Activated CD8-positive, alpha-beta memory T cell treated with anti-CD3 and anti-CD28 coated beads, Interleukin-2, amount 50 U/mL, for 4 hours (primary cell): ENCODE data around the gene SEZ6.
A peak's percentile ranks its signal among the peaks of the same experiment; 100 is the strongest.

Experiments used
- DNase-seq: peaks from one replicate; pipeline ENCODE4 v3.0.0-alpha.2; 2020

The SEZ6 gene, protein sequence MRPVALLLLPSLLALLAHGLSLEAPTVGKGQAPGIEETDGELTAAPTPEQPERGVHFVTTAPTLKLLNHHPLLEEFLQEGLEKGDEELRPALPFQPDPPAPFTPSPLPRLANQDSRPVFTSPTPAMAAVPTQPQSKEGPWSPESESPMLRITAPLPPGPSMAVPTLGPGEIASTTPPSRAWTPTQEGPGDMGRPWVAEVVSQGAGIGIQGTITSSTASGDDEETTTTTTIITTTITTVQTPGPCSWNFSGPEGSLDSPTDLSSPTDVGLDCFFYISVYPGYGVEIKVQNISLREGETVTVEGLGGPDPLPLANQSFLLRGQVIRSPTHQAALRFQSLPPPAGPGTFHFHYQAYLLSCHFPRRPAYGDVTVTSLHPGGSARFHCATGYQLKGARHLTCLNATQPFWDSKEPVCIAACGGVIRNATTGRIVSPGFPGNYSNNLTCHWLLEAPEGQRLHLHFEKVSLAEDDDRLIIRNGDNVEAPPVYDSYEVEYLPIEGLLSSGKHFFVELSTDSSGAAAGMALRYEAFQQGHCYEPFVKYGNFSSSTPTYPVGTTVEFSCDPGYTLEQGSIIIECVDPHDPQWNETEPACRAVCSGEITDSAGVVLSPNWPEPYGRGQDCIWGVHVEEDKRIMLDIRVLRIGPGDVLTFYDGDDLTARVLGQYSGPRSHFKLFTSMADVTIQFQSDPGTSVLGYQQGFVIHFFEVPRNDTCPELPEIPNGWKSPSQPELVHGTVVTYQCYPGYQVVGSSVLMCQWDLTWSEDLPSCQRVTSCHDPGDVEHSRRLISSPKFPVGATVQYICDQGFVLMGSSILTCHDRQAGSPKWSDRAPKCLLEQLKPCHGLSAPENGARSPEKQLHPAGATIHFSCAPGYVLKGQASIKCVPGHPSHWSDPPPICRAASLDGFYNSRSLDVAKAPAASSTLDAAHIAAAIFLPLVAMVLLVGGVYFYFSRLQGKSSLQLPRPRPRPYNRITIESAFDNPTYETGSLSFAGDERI

GRCh38 chr17:29005936-29006511 is at the start of gene SEZ6:
Gene SEZ6, minus strand, starts transcription at chr17:29006033. Its CDS starts 164 bp downstream, at chr17:29005869.
- DNase-seq = peak; percentile 62

GRCh38 chr17:29054835-29055234 is 49.0 kb upstream of the SEZ6 start:
- DNase-seq = no peak

GRCh38 chr17:29051731-29052130 is 45.9 kb upstream of the SEZ6 start:
- DNase-seq = no peak

DNA sequence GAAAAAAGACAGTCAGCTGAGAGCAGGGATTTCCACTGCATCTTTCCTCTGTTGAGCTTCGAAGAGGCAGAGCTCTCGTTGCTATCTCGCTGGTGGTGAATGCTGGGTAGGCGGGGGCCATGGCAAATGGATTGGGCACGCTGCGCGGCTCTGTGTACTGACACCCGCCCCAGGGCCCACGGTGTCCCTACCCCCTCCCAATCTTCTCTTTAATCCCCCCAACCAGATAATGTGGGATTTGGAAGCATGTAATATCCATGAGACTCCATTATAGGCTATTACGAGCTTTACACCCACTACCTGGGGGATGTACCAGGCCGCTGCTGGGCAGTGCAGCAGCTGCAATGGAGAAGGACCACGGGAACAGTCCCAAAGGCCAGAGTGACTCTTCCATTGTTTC is 45.4 kb upstream of the SEZ6 start:
- no peak for DNase-seq

DNA sequence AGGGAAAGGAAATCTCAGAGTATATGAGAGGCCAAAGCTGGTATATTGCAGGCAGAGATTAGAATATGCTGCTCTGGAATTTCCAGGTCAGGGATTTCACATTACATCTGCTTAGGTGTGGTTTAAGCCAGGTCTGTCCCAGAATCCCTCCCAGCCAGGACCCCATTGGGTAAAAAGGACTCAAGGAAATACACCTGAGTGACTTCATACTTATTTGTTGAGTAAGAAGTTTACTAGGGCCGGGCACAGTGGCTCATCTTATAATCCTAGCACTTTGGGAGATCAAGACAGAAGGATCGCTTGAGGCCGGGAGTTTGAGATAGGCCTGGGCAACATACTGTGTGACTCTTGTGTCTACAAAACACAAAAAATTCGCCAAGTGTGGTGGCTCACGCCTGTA is 44.3 kb upstream of the SEZ6 start:
- DNase-seq = no peak

GRCh38 chr17:29049541-29050145 is 43.8 kb upstream of the SEZ6 start:
- DNase-seq = no peak

DNA sequence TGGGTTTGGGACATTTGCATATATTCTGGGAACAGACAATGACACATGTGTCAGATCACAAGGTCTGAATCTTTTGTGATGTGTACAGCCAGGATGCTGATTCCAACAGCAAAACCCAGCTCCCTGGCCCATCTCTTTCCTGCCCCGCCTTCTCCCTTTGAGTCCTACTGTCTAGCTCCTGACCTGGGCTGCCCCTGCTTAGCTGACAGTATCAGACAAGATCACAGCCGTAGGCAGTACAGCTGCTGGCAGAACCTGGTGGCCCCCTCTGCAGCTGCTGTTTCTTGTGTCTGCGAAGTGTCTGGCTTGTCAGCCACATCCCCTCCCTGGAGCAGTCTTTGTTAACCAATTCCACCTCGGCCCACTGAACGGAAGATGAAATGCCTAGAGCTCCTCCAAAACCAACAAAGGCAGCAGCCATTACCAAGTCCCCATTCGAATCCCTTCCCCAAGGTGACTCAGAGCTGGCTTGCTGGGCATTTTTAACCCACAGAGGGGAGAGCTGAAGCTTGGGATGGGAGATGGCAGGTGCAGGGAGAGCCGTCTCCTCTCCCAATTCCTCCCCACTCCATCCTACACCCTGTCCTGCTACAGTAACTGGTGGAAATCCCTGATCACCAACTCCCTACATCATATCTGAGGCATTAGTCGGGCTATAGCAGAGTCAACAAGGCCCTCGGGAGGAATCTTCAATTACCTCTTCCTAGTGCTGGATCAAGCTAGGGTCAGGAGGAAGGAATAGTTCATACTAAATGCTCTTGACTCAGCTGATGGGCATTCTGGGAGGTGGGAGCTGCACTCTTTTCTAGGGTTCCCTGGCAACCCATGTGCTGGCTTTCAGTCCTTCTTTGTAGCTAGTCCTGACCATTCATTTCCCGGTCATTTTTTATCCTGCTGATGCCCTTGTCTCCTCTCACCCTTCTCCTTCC is 42.9 kb upstream of the SEZ6 start:
- DNase-seq = no peak

DNA sequence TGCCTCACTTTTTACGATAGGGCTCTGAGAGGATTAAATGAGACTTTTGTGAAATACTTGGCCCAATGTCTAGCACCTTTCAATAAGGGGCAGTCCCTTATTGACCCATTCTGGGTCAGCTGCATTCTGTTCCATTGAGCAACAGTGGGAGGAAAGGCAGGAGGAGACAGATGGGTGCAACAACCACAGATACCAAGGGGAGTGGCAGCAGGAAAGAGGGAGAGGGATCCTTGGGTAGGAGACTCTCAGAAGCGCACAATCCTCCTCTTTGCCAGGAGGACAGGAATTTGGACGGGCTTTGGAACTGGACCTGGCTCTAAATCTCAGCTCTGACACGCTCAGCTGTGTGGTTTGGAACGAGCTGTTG is 40.6 kb upstream of the SEZ6 start:
- no peak for DNase-seq

GRCh38 chr17:29045734-29046472 is 40.1 kb upstream of the SEZ6 start:
- DNase-seq = no peak

DNA sequence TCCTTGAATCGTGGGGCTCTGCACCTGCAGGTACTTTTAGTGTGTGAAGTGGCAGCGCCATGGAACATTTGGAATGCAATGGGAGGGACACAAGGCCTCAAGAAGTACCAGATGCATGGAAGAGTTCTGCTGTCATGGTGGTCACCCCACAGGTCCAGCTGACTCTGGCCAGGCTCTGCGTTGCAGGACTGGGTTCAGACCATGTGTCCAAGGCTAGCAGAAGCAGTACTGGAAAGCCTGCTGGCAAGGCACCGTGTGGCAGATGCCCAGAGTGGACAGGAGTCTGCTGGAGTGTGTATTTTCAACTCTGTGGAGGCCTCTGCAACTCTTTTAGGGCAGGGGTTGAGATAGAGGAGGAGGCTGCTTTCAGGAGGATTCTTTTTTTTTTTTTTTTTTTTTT is 39.2 kb upstream of the SEZ6 start:
- DNase-seq = no peak

GRCh38 chr17:29043539-29044145 is 37.8 kb upstream of the SEZ6 start:
- no peak for DNase-seq

DNA sequence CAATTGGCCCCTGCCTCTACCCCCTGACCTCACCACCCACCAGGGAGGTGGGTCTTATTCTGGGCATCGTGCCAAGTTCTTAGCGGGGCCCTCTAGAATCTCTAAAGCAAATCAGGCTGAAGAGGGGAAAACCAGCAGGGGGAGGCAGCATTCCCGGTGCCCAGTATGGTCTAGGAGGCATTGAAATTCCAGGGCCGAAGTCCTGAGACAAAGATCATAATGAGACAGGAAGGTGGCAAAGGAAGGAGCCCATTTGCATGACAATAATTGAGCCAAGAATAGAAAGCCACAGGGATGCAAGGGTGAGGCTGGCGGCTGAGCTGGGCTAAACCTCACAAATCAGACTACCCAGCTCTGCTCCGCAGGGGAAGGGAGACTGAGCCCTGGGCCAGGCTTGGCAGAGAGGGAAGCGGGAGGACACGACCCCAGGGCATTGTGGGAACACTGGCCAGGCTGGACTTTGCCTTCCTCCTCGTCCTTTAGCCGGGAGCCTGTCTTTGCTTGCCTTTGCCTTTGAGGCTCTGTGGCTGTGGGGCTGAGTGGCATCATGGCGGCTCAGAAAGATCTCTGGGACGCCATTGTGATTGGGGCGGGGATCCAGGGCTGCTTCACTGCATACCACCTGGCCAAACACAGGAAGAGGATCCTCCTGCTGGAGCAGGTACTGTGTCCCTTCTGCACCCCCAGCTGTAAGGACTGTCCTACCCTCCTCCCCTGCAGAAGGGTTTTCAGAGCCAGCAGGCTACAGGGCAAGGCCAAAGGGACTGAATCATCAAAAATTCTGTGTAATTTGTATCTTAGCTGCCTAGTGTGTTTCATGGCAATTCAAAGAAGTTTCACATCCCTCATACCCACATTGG is 37.1 kb upstream of the SEZ6 start, which contains the start of gene PIPOX:
Gene PIPOX (plus strand): TSS at position 463 of the 860 bp plus-strand sequence. CDS start 85 bp downstream, at position 548.
- DNase-seq = no peak

DNA sequence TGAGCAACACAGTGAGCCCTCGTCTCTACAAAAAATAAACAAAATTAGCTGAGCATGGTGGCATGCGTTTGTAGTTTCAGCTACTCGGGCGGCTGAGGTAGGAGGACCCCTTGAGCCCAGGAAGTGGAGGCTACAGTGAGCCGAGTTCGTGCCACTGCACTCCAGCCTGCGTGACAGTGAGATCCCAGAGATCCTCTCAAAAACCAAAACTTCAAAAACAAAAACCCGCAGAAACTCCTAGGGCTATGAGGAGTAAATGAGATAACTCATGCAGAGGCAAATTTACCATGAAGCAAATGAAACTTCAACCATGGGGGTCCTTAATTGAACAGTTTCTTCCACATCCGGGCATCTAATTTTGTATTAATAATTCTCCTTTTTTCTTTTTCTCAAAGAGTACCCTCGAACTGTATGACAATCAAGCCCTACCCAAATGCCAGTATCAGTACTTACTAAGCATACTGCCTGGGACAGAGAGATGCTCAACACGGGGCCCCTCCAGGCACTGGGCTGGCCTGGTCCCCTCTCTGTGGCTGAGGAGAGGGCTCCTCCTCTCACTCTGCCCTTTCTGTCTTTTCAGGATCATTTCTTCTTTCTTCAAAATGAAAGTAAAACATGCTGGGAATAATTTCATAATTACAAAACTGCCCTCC is 36.3 kb upstream of the SEZ6 start:
- no peak for DNase-seq

DNA sequence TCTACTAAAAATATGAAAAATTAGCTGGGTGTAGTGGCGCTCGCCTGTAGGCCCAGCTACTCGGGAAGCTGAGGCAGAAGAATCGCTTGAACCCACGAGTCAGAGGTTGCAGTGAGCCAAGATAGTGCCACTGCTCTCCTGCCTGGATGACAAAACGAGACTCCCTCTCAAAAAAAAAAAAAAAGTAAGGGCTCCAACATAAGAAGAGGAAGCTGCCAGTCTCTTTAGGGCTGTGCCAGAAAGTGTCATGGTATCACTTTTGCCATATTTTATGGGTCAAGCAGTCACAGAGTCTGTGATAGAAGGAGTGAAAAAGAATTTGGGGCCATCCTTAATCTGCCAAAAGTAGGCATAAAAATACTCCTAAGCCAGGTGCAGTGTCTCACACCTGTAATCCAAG is 35.7 kb upstream of the SEZ6 start:
- DNase-seq = no peak

- DNase-seq = no peak
Measured at GRCh38 chr17:29041091-29041490, 35.3 kb upstream of the SEZ6 start.

DNA sequence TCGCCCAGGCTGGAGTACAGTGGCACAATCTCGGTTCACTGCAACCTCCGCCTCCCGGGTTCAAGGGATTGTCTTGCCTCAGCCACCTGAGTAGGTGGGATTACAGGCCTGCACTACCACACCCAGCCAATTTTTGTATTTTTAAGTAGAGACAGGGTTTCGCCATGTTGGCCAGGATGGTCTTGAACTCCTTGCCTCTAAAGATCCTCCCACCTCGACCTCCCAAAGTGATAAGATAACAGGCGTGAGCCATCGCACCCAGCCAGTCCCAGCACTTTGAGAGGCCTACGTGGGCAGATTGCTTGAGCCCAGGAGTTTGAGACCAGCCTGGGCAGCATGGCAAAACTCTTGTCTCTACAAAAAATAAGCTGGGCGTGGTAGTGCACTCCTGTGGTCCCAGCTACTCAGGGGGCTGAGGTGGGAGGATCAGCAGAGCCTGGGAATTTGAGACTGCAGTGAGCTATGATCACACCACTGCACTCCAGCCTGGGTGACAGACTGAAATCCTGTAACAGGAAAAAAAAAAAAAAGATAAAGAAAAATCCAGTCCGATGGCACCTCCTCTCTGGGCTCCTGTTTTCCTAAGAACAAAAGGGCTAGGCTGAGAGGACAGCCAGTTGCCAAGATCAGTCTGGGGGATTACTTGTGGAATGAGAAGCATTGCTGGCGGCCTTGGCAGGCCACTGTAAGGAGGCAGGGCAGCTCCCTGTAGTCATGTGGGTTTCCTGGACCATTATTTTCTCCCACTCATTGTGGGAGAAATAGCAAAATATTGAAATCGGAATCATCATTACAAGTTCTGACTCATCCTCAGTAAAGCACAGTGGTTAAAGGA is 34.1 kb upstream of the SEZ6 start:
- no peak for DNase-seq

DNA sequence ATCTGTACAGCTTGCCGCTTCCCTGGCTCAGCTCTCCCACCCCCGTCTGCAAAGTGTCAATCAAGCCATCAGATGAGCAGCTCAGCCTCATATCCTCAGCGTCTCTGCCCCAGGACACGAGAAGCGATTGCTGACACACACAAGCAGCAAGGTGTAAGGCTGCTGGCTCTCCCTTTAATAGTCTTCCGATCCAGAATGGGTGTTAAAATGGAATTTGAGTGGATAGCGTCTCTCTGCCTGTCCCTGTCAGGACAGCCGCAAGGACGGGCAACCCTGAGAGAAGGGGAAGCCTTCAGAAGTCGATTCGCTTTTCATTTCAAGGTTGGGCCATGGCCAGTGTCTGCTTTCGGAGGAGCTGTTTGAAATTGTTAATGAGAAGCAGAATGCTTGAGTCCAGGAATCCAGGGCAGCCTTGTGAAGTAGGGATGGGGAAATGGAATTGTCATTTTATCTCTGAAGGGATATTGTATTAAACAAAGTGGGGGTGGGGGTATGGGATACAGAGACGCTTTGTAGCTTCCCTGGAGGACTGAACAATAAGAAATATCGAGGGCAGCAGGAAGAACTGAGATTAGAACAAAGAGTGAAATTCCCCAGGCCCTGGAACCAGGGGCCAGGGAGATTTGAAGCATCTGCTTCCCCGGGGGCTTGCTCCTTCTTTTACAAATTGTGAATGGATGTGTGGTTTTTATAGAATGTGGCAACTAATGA is 32.4 kb upstream of the SEZ6 start:
- no peak for DNase-seq

DNA sequence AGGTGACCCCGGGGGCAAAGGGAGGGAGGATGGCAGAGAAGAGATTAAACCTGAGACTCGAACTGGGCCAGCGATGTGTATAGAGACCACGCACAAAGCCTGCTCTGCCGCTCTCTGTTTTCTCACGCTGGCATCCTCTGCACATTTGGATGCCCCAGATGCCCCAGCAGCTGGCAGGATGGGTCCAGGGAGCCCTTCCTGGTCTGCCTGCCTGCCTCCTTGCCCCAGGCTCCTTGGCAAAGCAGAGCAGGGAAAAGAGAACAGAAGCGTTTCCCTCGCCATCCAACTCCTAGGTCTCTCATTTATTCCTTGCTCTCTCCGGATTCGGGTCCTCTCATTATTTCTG is 31.9 kb upstream of the SEZ6 start:
- DNase-seq = no peak
